GM18858 (cell line): ENCODE measurements around the gene FOXP1.

ENCODE experiments used
- ATAC-seq: cut with Tn5 transposase; IDR thresholded peaks from one replicate; pipeline ENCODE4 v1.9.1; 2021; ENCODE audit not compliant: unreplicated experiment

FOXP1 gene

DNA sequence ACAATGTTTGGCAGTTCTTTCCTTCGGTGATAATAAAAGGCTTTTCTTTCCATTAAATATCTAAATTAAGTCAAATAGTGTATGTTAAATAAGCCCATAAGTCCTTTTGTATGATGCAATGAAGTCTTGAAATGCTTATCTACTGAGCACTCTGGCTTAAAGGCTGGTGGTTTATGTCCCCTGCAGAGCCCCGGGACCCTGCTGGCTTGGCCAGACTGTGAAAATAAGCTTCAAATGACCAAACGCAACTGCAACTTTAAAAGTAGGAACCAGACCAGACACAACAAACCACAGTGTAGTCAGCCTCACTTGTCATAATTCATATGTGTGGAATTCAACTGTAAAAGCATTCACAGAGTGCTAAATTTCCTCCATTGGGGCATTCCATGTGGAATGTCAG, 72.5 kb downstream of the FOXP1 start:
- no peak for ATAC-seq

DNA sequence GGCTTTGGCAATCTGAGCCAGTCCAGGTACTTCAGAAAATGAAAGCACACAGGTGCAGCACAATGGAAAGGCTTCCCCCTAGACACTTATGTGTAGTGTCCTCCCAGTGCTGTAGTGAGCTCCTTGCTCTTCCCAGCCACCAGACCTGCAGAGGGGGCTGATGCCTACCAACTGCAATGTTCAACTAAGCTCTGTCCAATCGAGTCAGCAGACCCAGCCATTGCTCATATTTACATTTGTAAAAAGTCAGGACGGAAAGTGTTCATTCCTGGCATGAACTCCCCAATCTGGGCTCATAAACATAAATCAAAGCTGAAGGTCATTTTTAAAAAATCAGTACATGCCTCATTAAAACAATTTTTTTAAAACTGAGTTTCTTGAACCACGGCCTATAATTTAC, 73.0 kb downstream of the FOXP1 start:
- no peak for ATAC-seq

DNA sequence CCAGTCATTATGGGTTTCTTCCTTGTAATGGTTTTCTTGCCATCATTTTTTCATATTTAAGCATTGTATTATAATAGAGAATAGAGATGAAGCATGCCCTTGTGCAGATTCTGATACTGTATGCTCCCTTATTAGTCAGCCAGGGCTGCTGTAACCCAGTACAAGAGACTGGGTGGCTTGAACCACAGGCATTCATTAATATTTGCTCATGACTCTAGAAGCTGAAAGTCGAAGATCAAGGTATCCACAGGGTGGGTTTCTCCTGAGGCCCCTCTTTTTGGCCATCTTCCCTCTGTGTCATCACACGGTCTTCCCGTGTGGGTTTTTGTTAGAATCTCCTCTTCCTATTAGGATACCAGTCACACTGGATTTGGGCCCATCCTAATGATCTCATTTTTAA, 74.5 kb downstream of the FOXP1 start:
- ATAC-seq = no peak

DNA sequence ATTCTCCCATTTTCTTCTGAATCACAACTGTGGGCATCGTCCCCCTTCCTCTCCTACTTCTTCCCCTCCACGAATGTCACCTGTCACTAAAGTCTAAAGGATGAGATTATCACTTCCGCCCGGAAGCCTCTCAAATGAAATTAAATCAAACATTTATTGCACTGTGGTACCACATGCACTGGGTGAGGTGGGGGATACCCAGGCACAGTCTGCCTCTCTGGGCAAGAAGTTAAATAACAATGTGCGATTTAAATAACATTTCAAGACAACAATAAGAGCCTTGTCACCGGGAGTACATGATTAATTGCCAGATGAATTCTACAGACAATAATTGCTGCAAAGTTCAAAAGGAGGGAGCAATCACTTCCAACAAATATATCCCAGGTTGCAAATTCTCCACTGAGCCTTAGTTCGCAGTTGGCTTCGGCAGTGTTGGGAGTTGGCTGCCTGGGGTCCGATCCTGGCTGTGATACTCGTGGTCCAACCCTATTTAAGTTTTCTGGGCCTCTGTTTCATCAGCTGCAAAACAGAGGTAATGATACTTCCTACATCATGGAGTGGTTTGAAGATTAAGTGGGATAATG, 77.7 kb downstream of the FOXP1 start:
- ATAC-seq = no peak

DNA sequence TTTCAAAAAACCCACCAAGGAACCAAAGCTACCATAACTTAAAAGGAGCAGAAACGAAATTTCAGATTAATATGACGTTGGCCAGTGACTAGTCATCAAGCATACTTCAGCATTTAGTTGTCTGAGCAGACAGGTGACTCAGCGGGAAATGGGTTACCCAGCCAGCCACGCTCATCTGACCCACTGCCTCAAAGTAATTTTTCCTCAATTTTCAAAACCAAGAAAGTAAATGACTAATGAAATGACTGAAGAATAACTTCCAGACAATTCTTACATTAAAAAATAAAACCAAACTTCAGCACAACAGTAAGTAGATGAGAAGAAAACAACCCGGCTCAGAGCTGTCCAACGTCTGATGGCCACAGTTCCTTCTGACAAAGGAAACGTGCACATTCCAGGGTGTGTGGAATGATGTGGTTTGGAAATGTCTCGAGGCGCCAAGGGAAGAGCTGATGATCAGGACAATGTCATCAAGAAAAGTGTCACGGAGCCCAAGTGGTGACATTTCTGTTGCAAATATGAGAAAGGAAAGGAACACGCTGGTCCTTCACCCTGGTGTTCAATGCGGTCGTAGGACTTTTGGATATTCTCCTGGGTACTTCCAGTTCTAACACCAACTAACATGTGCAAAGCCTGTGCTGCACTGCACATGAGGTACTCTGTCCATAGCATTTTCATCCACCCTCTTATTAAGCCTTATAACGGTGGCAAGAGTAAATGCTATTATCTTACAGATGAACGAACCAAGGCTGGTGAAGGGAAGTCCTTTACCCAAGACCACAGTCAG, 79.1 kb downstream of the FOXP1 start:
- no peak for ATAC-seq

DNA sequence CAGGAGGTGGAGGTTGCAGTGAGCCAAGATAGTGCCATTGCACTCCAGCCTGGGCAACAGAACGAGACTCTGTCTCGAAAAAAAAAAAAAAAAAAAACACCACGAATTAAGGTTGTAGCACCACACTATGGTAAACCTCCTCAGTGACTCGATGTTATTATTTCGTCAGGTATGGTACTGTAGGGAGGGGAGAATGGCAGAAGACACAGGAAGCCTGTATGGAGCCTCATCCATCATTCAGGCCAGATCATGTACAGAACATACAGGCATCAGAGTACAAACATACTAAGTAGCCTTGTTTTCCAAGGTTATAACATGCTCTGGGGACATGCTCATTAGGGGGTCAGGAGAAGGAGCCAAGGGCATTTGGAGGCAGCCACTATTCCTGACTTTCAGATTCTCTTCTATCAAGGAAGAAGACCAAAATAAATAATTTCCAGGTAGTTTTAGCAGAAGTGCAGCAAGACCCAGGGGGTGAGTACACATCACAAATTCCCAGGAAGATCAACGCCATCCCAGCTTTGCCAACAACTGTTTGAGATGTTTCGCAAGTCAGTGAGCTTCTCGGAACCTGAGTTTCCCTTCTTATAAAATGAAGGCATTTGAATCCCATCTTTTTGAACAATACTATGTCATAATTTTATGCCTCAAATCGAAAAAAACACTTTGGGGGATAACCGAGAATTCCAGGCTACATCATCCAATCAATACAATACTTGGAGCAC, 79.8 kb downstream of the FOXP1 start:
- ATAC-seq = no peak

DNA sequence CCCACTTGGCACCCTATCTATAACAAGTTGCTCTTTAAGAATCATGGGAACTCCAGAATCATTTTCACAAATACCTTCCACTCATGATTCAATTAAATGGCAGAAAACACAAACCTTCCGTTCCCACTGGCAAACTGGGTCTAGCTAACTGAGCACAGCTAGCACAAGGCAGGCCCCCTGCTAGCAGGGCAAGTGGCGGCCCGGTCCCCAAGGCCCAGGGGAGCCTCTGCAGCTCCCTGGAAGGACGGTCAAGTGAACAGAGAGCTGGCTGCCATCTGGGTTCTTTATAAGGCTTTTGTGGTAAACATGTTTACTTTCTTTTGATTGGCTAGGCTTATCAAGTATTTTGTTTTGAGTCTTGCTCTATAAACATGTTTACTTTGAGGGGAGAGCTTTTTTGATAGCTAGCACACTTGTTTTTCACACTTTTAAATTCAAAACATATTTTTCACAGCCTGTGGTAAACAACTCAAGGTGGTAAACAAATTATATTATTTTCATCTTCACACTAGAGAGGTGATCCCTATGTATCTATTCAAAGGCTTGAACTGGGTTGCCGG, 81.4 kb downstream of the FOXP1 start:
- ATAC-seq = no peak

DNA sequence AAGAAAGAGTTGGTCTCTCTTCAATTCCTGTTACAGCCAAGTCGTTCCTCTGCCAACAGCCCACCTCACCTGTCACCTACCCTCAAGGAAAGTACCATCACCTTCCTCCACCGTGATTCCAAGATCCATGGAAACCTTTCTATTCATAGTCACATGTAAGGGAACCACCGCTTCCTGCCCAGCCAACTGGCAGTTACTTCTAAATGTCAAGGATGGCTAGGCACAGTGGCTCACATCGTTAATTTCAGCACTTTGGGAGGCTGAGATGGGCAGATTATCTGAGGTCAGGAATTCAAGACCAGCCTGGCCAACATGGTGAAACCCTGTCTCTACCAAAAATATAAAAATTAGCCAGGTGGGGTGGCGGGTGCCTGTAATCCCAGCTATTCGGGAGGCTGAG, 82.8 kb downstream of the FOXP1 start:
- ATAC-seq = no peak

DNA sequence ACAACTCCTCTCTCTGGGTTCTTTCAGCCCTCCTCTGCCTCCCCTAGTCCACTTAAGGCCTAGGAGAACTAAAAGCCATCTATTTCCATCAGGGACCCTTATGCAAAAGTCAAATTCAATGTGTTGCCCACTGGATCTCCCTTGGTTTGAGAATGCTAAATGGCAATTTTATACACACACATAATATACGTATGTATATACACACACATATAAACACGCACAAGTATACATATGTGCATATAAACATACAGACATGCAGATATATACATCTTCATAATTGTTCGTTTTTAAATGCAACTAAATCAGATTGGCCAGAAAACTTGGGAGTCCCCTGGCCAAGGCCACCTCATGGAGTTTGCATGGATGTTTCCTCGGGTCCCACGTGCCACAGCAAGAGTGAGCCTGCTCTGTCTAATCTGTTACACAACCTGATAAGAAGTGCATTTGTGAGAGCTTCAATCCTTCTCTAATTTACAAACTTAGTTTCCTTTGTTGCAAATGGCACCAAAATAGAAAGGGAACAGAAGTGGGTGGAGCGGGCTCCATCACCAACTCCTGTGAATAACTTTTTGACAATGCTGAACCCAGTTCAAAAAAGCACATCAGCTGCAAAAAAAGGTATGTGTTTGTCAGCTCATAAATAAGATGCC, 84.2 kb downstream of the FOXP1 start:
- no peak for ATAC-seq

DNA sequence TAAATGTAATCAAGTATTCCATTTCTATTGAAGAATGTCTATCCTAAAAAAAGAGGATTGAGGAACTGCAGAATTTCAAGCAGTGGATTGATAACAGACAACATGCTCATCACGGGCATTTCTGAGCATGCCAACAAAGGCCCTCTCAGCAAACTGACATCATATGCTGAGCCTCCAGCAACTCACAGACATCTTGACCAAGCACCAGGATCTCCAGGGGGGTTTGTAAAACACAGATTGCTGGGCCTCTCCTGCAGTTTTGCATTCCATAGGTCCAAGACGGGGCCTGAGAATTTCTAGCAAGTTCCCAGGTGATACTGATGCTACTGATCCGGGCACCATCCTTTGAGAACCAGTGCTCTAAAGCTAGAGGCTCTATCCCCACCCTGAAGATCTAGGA, 85.0 kb downstream of the FOXP1 start:
- no peak for ATAC-seq

DNA sequence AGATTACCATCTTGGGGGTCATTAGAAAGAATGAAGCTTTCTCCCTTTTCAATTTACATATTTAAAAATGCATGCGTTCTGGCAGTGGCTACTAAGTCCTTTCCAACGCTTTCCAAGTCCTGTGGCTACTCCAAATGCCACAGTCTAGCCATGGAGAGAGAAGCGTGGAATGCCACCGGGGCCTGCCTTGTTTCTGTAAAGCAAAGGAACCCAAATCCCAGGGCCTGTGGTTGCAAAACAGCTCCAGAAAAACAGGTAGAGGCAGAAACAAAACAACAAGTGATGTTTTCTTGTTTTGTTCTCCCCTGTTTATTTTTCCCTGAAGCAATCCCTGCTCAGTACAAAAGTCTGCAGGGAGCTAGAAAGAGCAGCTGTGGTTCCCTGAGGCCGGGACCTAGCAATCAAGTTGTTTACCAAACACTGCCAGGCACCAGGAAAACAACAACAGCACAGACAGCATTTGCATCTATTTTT, 85.5 kb downstream of the FOXP1 start:
- ATAC-seq = no peak

DNA sequence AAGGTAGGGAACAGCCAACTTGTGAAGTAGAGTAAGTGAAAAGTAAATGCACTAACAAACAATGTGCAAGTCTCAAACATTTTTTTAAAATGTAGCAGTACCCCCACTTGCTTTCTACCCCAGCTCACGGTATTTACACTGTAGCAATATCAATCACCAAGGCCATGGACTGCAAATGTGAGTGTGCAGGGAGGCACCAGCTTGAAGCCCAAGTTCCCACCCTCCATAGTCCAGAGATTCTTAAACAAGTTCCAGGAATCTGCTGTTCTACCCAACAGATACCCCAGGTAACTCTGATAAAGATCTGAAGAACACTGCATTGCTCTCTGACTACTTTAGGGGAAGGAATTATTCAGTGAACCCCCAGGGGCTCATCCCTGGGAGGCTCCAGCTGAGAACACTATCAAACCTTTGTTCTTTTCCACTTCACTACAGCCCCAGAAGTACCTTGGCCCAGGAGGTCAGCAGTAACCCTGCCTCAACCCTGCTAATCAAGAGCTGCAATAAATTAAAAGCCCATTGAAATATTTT, 86.1 kb downstream of the FOXP1 start:
- ATAC-seq = no peak

DNA sequence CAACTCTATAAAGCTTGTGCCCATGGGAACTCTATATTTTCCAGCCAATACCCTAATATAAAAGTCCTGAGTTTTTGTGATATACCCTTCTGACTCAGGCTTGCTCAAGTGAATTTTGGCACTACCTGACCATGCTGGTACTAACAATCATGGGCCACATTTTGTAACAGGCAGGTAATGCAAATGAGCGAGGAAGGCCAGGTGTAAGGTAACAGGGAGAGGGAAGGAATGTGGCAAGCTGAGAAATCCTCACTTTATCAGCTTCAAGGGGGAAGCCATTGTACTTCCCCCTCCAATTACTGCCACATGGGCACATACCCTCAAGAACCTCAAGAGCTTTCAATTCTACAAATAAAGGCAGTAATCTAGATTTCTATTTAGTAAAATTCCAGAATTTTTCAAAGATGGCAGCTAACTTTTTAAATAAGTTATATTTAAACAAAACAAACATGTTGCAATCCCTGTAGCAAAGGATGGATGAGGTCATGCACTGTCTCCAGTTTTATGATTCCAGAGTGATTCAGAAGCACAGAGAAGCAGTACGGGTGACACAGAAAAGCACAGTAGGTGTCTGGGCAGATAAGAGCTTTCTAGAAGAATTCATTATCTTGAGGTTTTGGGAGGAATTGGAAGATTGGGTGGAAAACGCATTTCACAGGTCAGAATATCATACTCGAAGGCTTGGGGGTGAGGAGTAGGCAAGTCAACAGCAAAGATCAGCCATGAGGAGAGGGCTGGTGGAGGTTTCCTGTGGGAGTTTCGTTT, 87.6 kb downstream of the FOXP1 start:
- ATAC-seq = no peak

DNA sequence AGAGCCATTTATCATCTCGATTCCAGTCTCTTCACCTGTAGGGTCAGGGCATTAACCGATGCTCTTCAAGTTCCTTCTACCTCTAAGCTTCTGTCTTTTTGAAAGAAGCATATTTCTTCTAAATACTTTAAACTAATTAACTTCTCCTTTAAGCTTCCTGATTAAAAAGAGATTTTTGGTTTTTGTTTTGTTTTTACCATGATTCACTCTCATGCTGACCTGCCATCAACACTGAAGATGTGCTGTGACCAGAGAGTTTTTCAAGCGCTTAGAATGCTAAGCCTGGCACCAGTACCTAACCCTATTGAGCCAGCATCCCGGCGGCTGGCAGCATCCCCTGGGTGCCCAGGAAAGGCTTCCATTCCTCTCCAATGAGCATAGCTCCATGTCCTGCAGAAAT, 89.3 kb downstream of the FOXP1 start:
- ATAC-seq = no peak

DNA sequence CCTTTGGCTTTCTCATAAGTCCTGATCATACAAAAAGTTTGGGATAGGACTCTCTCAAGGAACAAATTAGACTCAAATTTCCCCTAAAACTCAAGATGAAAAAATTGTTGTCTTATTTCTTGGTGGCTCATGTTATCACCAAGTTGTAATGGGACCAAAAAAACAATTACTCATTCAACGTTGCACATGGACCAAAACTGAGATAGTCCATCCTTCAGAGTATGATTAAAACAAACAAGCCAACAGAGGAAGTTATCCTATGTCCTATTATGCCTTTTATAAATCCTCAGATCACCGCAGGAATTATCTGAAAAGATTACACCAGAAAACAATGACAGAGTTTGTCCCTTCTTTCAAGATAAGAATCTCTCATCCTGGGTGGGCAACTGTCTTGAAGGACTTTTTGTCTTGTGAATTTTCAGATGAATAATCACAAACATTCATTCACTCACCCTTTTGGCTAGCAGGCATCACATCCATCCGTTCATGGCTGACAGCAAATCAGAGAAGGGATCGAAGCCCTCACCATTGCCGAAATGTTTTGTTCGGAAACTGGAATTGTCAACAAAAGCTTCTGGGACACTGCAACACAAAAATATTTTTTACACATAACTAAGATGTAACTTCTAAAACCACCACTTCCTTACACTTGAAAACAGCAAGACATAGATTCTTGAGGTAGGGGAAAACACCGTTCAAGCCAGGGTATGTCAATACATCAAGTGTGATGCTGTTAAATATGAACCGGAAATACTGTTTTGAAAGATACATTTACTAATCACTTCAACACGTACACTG, 90.4 kb downstream of the FOXP1 start:
- no peak for ATAC-seq

DNA sequence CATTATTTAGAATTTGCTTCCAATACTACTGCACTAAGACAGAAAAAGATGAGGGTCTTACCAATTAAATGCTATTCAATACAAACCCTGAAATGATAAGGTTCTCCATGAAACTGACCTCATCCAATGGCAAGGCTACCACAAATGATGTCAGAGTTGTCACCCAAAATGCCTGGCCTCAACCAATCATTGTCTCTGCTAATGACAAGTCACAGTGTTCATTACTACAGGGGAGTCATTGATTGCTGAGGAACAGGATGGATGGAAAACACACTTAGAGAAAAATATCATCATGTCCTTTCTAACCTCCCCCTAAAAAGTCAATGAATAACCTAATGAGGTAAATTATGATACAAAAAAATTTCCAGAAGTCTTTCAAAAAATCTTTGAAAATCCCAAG, 91.0 kb downstream of the FOXP1 start:
- no peak for ATAC-seq

DNA sequence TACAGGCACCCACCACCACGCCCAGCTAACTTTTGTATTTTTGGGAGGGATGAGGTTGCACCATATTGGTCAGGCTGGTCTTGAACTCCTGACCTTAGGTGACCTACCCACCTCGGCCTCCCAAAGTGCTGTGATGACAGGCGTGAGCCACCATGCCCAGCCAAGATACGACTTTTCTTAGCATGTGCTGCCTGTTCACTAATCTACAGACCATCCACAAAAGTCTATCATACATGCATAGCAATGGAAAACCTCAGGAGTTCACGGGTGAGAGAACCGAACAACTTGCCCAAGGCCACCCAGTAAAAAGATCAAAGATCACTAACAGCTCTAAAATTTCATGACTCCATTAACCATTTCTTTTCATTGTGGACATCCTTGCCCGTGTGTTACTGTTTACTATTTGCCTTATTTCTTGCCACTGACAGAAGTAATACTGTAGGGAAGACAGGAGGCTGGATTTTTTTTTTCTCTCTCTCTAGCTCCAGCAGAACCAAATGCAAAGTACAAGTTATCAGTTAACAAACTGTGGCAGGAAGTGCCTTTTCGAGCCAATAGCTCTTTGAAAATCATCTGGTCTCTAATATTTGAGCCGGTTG, 92.3 kb downstream of the FOXP1 start:
- ATAC-seq = no peak

DNA sequence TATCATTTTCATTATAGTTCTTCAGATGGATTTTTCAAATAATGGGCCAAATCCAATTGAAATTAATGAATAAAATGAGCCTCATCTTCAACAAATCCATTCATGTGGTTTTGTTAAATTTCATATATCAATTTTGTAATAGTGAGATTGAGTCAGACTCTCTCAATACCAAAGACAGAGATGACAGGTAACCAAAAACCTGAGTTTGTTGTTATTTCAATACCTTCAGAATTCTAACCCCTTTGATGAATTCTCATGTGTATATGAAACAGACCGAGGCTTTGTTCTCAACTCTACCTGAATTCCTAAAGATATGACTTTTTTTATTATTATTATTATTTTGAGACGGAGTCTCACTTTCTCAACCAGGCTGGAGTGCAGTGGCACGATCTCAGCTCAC, 92.8 kb downstream of the FOXP1 start:
- ATAC-seq = no peak

DNA sequence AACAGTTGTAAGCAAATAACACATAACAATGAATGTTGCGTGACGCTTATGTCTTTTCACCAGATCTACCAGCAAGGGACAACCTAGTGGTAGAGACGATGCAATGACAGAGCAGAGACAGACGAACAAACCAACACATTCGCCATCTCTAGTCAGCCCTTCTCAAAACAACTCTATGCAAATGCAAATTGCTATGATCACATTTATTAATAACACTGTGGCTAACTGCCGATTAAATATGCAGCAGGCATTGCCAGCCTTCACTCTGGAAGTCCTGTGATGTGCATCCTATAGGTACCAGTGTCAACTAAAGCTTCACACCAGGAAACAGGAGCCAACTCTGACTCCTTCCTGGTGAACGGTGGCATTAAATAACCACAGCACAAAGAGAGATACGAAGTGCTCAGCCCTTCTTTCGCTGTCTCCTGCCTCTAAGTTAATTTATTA, 94.2 kb downstream of the FOXP1 start:
- no peak for ATAC-seq
